Upper lobe of left lung (tissue), 6 donors: ENCODE measurements around the gene MACROD2. TPM values are rescaled to one million over a fixed set of nuclear protein-coding genes. Genes with fewer than 3 reads are reported as not detected.
A peak's percentile ranks its signal among the peaks of the same experiment; 100 is the strongest.

Experiments
- ATAC-seq, 2 donors: fragments of 200-7000 bp; cut with Tn5 transposase; one replicate each; pipeline ENCODE4 v1.9.1; 2022; ENCODE audit warnings: mild to moderate bottlenecking in 2 of 2, moderate library complexity in 2 of 2; ENCODE audit not compliant: low FRiP score in 2 of 2
- DNase-seq, 2 donors: peaks; one replicate each; pipeline ENCODE4 v3.0.0-alpha.2; 2019 to 2020
- H3K27ac ChIP-seq, 4 donors: fragments of 200-600 bp; sonication (generic); one replicate each; pipeline ENCODE4 v1.5.1; 2016 to 2019
- H3K27me3 ChIP-seq, 4 donors: fragments of 200-600 bp; sonication (generic); one replicate each; pipeline ENCODE4 v1.5.1; 2017 to 2019
- H3K36me3 ChIP-seq, 4 donors: fragments of 200-600 bp; sonication (generic); one replicate each; pipeline ENCODE4 v1.5.1; 2016 to 2019
- H3K4me1 ChIP-seq, 4 donors: fragments of 200-600 bp; sonication (generic); one replicate each; pipeline ENCODE4 v1.5.1; 2018 to 2019
- H3K4me3 ChIP-seq, 4 donors: fragments of 200-600 bp; sonication (generic); one replicate each; pipeline ENCODE4 v1.5.1; 2017 to 2019; ENCODE audit warnings: mild to moderate bottlenecking in 2 of 4, moderate library complexity in 1 of 4
- H3K9me3 ChIP-seq, 4 donors: fragments of 200-600 bp; sonication (generic); one replicate each; pipeline ENCODE4 v1.5.1; 2018 to 2019
- CTCF ChIP-seq, 6 experiments: fragments of 450-650 bp in 4 of 6; fragments of 200-600 bp in 2 of 6; sonication (generic) in 2 of 6; IDR thresholded peaks; one replicate each; pipeline ENCODE4 v1.5.1; 2016 to 2019; ENCODE audit warnings: antibody characterized with exemption in 6 of 6
- EP300 ChIP-seq, 4 donors: sonication (generic); formaldehyde crosslinking; IDR thresholded peaks; one replicate each; pipeline ENCODE4 v1.5.1; 2017; ENCODE audit warnings: antibody characterized with exemption in 4 of 4, control low read depth in 2 of 4
- POLR2A ChIP-seq, 4 donors: fragments of 450-650 bp; IDR thresholded peaks; one replicate each; pipeline ENCODE4 v1.5.1; 2016 to 2017; ENCODE audit warnings: antibody characterized with exemption in 4 of 4, mild to moderate bottlenecking in 2 of 4
- POLR2AphosphoS5 ChIP-seq, 2 donors: sonication (generic); formaldehyde crosslinking; IDR thresholded peaks; one replicate each; pipeline ENCODE4 v1.5.1; 2017; ENCODE audit warnings: antibody characterized with exemption in 2 of 2
- WGBS, 2 donors: methylation state at CpG; one replicate each; pipeline ENCODE4 v1.1.5; 2017 to 2018; 5-methylcytosine and 5-hydroxymethylcytosine counted together
- total RNA-seq, 6 donors: library from RNA; depleted of rRNA in 4 of 6; stranded (reverse); fragments of >200 nt in 4 of 6; gene quantifications; one replicate each; pipeline versions ENCODE4 v1.1.0 to v1.2.1, GENCODE V29; 2016 to 2021
- donor health status: DM: no; HTN: no; CAD: no; lungs with moderate emphysema.
- donor health status: DM: no; HTN: yes; CAD: no; lungs with severe emphysema.

Gene MACROD2
- total RNA-seq, 6 donors from 2014 or later, result 20.7 to 84.3 (median 36.3) TPM

GRCh38 chr20:15594158-15594695, 1598.9 kb downstream of the MACROD2 start:
- 62 to 64% methylated on average over 2 of the region's 2 CpGs for WGBS, 2 donors
- Histone ChIP-seq H3K27ac (no peak overlapping the region), H3K27me3 (no peaks in the 10 kb centered on the region), H3K4me1 (peaks cover 0 to 8% (median 0%) of the 10 kb centered on the region in 4 donors), H3K4me3 (no peak overlapping the region), H3K36me3 (no peaks in the 10 kb centered on the region), H3K9me3 (no peaks in the 10 kb centered on the region)
- TF ChIP-seq POLR2AphosphoS5 (IDR thresholded peaks at IDR 0.05) (no peak), POLR2A (IDR thresholded peaks at IDR 0.05) (no peak), CTCF (IDR thresholded peaks at IDR 0.05) (no peak), EP300 (IDR thresholded peaks at IDR 0.05) (no peak)
- ATAC-seq (peak in 1 of 2 donors; percentile 37), DNase-seq (no peak)

GRCh38 chr20:15596220-15596890, 1601.0 kb downstream of the MACROD2 start:
- peak in 1 of 2 donors; percentile 60 for TF ChIP-seq POLR2AphosphoS5 (IDR thresholded peaks at IDR 0.05)
- TF ChIP-seq EP300 (IDR thresholded peaks at IDR 0.05), result peak in 2 of 4 donors; percentile 68 to 75
- no peak for TF ChIP-seq CTCF (IDR thresholded peaks at IDR 0.05)
- no peak for TF ChIP-seq POLR2A (IDR thresholded peaks at IDR 0.05)
- H3K4me1 ChIP-seq, result peaks cover 0 to 8% (median 0%) of the 10 kb centered on the region in 4 donors
- ATAC-seq, result peak; percentile 53 to 81
- H3K4me3 ChIP-seq, result no peak overlapping the region
- H3K36me3 ChIP-seq, result no peaks in the 10 kb centered on the region
- peak overlapping the region in 3 of 4 donors; percentile 48 to 60 (median 59) for H3K27ac ChIP-seq
- no peaks in the 10 kb centered on the region for H3K27me3 ChIP-seq
- no peaks in the 10 kb centered on the region for H3K9me3 ChIP-seq
- 70 to 78% methylated on average over 3 of the region's 3 CpGs for WGBS, 2 donors
- DNase-seq, result peak in 1 of 2 donors; percentile 74

- H3K27me3 ChIP-seq, result no peaks in the 10 kb centered on the region
- no peak overlapping the region for H3K4me3 ChIP-seq
- TF ChIP-seq EP300 (IDR thresholded peaks at IDR 0.05) (peak in 1 of 4 donors; percentile 26), CTCF (IDR thresholded peaks at IDR 0.05) (no peak)
- 64 to 68% methylated on average over 2 of the region's 2 CpGs for WGBS, 2 donors
- peak overlapping the region in 3 of 4 donors; percentile 20 to 60 (median 59) for H3K27ac ChIP-seq
- H3K4me1 ChIP-seq, result peaks cover 0 to 8% (median 0%) of the 10 kb centered on the region in 4 donors
- ATAC-seq, result peak; percentile 36 to 67
- peak in 1 of 2 donors; percentile 24 for DNase-seq
- H3K9me3 ChIP-seq, result no peaks in the 10 kb centered on the region
- no peaks in the 10 kb centered on the region for H3K36me3 ChIP-seq
Measured at GRCh38 chr20:15597306-15597705, 1602.0 kb downstream of the MACROD2 start.

GRCh38 chr20:15599961-15600360, 1604.6 kb downstream of the MACROD2 start:
- Histone ChIP-seq H3K27me3 (no peaks in the 10 kb centered on the region), H3K36me3 (no peaks in the 10 kb centered on the region), H3K4me1 (peaks cover 0 to 8% (median 0%) of the 10 kb centered on the region in 4 donors), H3K27ac (no peak overlapping the region), H3K9me3 (no peaks in the 10 kb centered on the region), H3K4me3 (no peak overlapping the region)
- no peak for DNase-seq
- ATAC-seq, result no peak
- TF ChIP-seq EP300 (IDR thresholded peaks at IDR 0.05) (no peak), POLR2A (IDR thresholded peaks at IDR 0.05) (no peak), CTCF (IDR thresholded peaks at IDR 0.05) (no peak), POLR2AphosphoS5 (IDR thresholded peaks at IDR 0.05) (no peak)
- 86 to 95% methylated on average over 2 of the region's 2 CpGs for WGBS, 2 donors
